Colonic mucosa (tissue), 4 donors: Measurements from ENCODE around the gene CT45A2. TPM values are rescaled to one million over a fixed set of nuclear protein-coding genes. Genes with fewer than 3 reads are reported as not detected.
"Not testable (repeated sequence)": the region's sequence is repeated elsewhere in the genome, so short reads cannot be mapped to it uniquely, and the experiment has no call there.

ENCODE experiments used
- DNase-seq: peaks from one replicate; pipeline ENCODE4 v3.0.0-alpha.2; 2020
- H3K27ac ChIP-seq: fragments of 200-600 bp; one replicate; pipeline ENCODE4 v1.8.0; 2021
- H3K27me3 ChIP-seq: fragments of 200-600 bp; one replicate; pipeline ENCODE4 v1.8.0; 2021
- H3K36me3 ChIP-seq: fragments of 200-600 bp; one replicate; pipeline ENCODE4 v1.8.0; 2021
- H3K4me1 ChIP-seq: fragments of 200-600 bp; one replicate; pipeline ENCODE4 v1.8.0; 2021; ENCODE audit warnings: mild to moderate bottlenecking
- H3K4me3 ChIP-seq: fragments of 200-600 bp; one replicate; pipeline ENCODE4 v1.8.0; 2021
- H3K9ac ChIP-seq, 2 donors: one replicate each; pipeline ENCODE4 v1.7.0; 2013; ENCODE audit warnings: control low read depth in 2 of 2, low read depth in 2 of 2, low read length in 2 of 2
- H3K9me3 ChIP-seq: fragments of 200-600 bp; one replicate; pipeline ENCODE4 v1.8.0; 2021
- intact Hi-C: fragments of 100-400 bp; cut with DNase I; formaldehyde crosslinking; loops from one replicate; pipeline ENCODE4 v1.14.1; 2022
- total RNA-seq, 2 donors: library from RNA; stranded (reverse); fragmentation: NEBNext Ultra II Directional in 1 of 2; extraction: Animal tissue kit (Norgen Biotek cat#: 25700) in 1 of 2; gene quantifications; one replicate each; pipeline ENCODE4 v1.2.1, GENCODE V29; 2021
- donor health status: healthy.
- donor health status: DM: no; HTN: no; CAD: no.
- donor health status: DM: no; HTN: no; CAD: no.

Gene CT45A2, protein sequence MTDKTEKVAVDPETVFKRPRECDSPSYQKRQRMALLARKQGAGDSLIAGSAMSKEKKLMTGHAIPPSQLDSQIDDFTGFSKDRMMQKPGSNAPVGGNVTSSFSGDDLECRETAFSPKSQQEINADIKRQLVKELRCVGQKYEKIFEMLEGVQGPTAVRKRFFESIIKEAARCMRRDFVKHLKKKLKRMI
- not detected for total RNA-seq

DNA sequence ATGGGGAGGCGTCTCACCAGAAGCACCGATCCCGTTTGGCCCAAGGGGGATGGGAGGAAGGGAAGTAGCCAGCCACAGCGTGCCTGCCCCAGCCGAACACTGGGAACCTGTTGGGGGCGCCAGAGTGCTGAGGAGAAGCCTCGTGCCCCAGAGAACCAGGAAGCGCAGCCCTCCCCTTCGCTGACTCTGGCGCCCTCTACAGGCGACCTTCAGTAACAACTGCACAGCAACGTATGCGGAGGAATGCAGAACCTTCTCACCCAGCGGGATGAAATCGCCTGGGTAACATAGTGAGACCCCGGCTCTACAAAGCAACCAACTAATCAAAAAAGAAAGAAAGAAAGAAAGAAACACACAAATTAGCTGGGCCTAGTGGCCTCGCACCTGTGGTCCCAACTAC lies at the start of gene CT45A2:
Gene CT45A2, minus strand, starts transcription at position 101 of the 400 bp plus-strand sequence. CDS start 3,747 bp downstream, outside the sequence.
- intact Hi-C loops, H3K4me3 ChIP-seq, H3K27me3 ChIP-seq, H3K27ac ChIP-seq, H3K4me1 ChIP-seq, H3K9ac ChIP-seq, DNase-seq, H3K9me3 ChIP-seq, H3K36me3 ChIP-seq: not testable (repeated sequence)

DNA sequence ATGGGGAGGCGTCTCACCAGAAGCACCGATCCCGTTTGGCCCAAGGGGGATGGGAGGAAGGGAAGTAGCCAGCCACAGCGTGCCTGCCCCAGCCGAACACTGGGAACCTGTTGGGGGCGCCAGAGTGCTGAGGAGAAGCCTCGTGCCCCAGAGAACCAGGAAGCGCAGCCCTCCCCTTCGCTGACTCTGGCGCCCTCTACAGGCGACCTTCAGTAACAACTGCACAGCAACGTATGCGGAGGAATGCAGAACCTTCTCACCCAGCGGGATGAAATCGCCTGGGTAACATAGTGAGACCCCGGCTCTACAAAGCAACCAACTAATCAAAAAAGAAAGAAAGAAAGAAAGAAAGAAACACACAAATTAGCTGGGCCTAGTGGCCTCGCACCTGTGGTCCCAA lies 34.6 kb upstream of the CT45A2 start, which contains the start of gene CT45A8:
Gene CT45A8, minus strand, starts transcription at position 101 of the 400 bp plus-strand sequence. CDS start 3,755 bp downstream, outside the sequence.
- H3K4me1 ChIP-seq, H3K4me3 ChIP-seq, H3K27me3 ChIP-seq, DNase-seq, H3K27ac ChIP-seq, intact Hi-C loops, H3K36me3 ChIP-seq, H3K9me3 ChIP-seq, H3K9ac ChIP-seq: not testable (repeated sequence)

DNA sequence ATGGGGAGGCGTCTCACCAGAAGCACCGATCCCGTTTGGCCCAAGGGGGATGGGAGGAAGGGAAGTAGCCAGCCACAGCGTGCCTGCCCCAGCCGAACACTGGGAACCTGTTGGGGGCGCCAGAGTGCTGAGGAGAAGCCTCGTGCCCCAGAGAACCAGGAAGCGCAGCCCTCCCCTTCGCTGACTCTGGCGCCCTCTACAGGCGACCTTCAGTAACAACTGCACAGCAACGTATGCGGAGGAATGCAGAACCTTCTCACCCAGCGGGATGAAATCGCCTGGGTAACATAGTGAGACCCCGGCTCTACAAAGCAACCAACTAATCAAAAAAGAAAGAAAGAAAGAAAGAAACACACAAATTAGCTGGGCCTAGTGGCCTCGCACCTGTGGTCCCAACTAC lies 17.4 kb upstream of the CT45A2 start, which contains the start of gene CT45A7:
Gene CT45A7, minus strand, starts transcription at position 101 of the 400 bp plus-strand sequence. CDS start 3,747 bp downstream, outside the sequence.
- intact Hi-C loops, result not testable (repeated sequence)

DNA sequence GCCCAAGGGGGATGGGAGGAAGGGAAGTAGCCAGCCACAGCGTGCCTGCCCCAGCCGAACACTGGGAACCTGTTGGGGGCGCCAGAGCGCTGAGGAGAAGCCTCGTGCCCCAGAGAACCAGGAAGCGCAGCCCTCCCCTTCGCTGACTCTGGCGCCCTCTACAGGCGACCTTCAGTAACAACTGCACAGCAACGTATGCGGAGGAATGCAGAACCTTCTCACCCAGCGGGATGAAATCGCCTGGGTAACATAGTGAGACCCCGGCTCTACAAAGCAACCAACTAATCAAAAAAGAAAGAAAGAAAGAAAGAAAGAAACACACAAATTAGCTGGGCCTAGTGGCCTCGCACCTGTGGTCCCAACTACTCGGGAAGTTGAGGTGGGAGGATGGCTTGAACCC lies 17.1 kb downstream of the CT45A2 start, which contains the start of gene CT45A6:
Gene CT45A6, minus strand, starts transcription at position 101 of the 400 bp plus-strand sequence. CDS start 3,794 bp downstream, outside the sequence.
- DNase-seq, H3K4me3 ChIP-seq, H3K9ac ChIP-seq, H3K36me3 ChIP-seq, H3K4me1 ChIP-seq, H3K9me3 ChIP-seq, H3K27me3 ChIP-seq, H3K27ac ChIP-seq, intact Hi-C loops: not testable (repeated sequence)

More for the DNA sequence above, 17.4 kb upstream of the CT45A2 start, which contains the start of gene CT45A7:
- not testable (repeated sequence) for H3K4me1 ChIP-seq, DNase-seq, H3K9me3 ChIP-seq, H3K36me3 ChIP-seq, H3K9ac ChIP-seq, H3K4me3 ChIP-seq, H3K27ac ChIP-seq, H3K27me3 ChIP-seq

DNA sequence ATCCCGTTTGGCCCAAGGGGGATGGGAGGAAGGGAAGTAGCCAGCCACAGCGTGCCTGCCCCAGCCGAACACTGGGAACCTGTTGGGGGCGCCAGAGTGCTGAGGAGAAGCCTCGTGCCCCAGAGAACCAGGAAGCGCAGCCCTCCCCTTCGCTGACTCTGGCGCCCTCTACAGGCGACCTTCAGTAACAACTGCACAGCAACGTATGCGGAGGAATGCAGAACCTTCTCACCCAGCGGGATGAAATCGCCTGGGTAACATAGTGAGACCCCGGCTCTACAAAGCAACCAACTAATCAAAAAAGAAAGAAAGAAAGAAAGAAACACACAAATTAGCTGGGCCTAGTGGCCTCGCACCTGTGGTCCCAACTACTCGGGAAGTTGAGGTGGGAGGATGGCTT lies 34.4 kb downstream of the CT45A2 start, which contains the start of gene CT45A5:
Gene CT45A5, minus strand, starts transcription at position 101 of the 400 bp plus-strand sequence. CDS start 3,774 bp downstream, outside the sequence.
- H3K4me3 ChIP-seq, H3K9me3 ChIP-seq, H3K27me3 ChIP-seq, DNase-seq, intact Hi-C loops, H3K4me1 ChIP-seq, H3K9ac ChIP-seq, H3K36me3 ChIP-seq, H3K27ac ChIP-seq: not testable (repeated sequence)

DNA sequence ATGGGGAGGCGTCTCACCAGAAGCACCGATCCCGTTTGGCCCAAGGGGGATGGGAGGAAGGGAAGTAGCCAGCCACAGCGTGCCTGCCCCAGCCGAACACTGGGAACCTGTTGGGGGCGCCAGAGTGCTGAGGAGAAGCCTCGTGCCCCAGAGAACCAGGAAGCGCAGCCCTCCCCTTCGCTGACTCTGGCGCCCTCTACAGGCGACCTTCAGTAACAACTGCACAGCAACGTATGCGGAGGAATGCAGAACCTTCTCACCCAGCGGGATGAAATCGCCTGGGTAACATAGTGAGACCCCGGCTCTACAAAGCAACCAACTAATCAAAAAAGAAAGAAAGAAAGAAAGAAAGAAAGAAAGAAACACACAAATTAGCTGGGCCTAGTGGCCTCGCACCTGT lies 51.7 kb downstream of the CT45A2 start, which contains the start of gene CT45A3:
Gene CT45A3, minus strand, starts transcription at position 101 of the 400 bp plus-strand sequence. CDS start 3,747 bp downstream, outside the sequence.
- H3K36me3 ChIP-seq, DNase-seq, H3K27ac ChIP-seq, H3K4me1 ChIP-seq, H3K4me3 ChIP-seq, H3K27me3 ChIP-seq, intact Hi-C loops, H3K9me3 ChIP-seq, H3K9ac ChIP-seq: not testable (repeated sequence)

Other genes with a start within 250 kb of the CT45A2 start
- gene CT45A1, start 106.4 kb downstream of the CT45A2 start, total RNA-seq, result not detected
- gene CT45A3, start 51.8 kb downstream of the CT45A2 start, total RNA-seq, result not detected
- gene CT45A5, start 34.5 kb downstream of the CT45A2 start, total RNA-seq, result not detected
- not detected for gene CT45A6, start 17.2 kb downstream of the CT45A2 start, total RNA-seq
- gene CT45A7, start 17.3 kb upstream of the CT45A2 start, total RNA-seq, result not detected
- gene CT45A8, start 34.5 kb upstream of the CT45A2 start, total RNA-seq, result not detected
- not detected for gene CT45A9, start 51.8 kb upstream of the CT45A2 start, total RNA-seq
- gene CT45A10, start 73.4 kb upstream of the CT45A2 start, total RNA-seq, result under 1 TPM in 1 of 2 donors, not detected in 1; 0.49 TPM
- gene SAGE1, start 73.7 kb upstream of the CT45A2 start, total RNA-seq, result under 1 TPM in 1 of 2 donors, not detected in 1; 0.07 TPM
- 10 to 100 TPM; 23.9 to 26.9 TPM for gene MMGT1, start 154.0 kb upstream of the CT45A2 start, total RNA-seq
- 10 to 100 TPM; 12.7 to 16.6 TPM for gene SLC9A6, start 165.4 kb upstream of the CT45A2 start, total RNA-seq